BLaER1 (cell line): ENCODE data around the gene ABL1.

Experiments
- H3K27ac ChIP-seq: shearing (Covaris generic); formaldehyde crosslinking; 2 replicates; pipeline ENCODE4 v1.8.1; 2022
- H3K27me3 ChIP-seq: shearing (Covaris generic); formaldehyde crosslinking; 2 replicates; pipeline ENCODE4 v1.8.1; 2022
- H3K36me3 ChIP-seq: shearing (Covaris generic); formaldehyde crosslinking; 2 replicates; pipeline ENCODE4 v1.8.1; 2022
- H3K4me1 ChIP-seq: shearing (Covaris generic); formaldehyde crosslinking; 2 replicates; pipeline ENCODE4 v1.8.1; 2022
- H3K4me2 ChIP-seq: shearing (Covaris generic); formaldehyde crosslinking; 2 replicates; pipeline ENCODE4 v1.8.1; 2022
- H3K4me3 ChIP-seq: shearing (Covaris generic); formaldehyde crosslinking; 2 replicates; pipeline ENCODE4 v1.8.1; 2022
- H3K9ac ChIP-seq: shearing (Covaris generic); formaldehyde crosslinking; 2 replicates; pipeline ENCODE4 v1.8.1; 2022
- H3K9me3 ChIP-seq: shearing (Covaris generic); formaldehyde crosslinking; 2 replicates; pipeline ENCODE4 v1.8.1; 2022
- H4K20me1 ChIP-seq: shearing (Covaris generic); formaldehyde crosslinking; 2 replicates; pipeline ENCODE4 v1.8.1; 2022
- Cebpa-rat ChIP-seq: shearing (Covaris generic); IDR thresholded peaks from 2 replicates; pipeline ENCODE4 v1.8.1; 2022

ABL1 gene

GRCh38 chr9:130824079-130824478 lies 11.0 kb upstream of the ABL1 start:
- Histone ChIP-seq H3K4me2 (no peak overlapping the region), H3K36me3 (0 out of 2 replicates have a peak, but pooled peaks cover 5% of the 10 kb centered on the region), H4K20me1 (peaks cover 23% of the 10 kb centered on the region; the same call in 1 of the 2 replicates), H3K4me1 (peaks cover 15% of the 10 kb centered on the region), H3K4me3 (no peak overlapping the region), H3K9me3 (peaks cover 23% of the 10 kb centered on the region), H3K9ac (no peak overlapping the region), H3K27me3 (no peaks in the 10 kb centered on the region), H3K27ac (no peak overlapping the region)
- TF ChIP-seq Cebpa-rat = no peak

DNA sequence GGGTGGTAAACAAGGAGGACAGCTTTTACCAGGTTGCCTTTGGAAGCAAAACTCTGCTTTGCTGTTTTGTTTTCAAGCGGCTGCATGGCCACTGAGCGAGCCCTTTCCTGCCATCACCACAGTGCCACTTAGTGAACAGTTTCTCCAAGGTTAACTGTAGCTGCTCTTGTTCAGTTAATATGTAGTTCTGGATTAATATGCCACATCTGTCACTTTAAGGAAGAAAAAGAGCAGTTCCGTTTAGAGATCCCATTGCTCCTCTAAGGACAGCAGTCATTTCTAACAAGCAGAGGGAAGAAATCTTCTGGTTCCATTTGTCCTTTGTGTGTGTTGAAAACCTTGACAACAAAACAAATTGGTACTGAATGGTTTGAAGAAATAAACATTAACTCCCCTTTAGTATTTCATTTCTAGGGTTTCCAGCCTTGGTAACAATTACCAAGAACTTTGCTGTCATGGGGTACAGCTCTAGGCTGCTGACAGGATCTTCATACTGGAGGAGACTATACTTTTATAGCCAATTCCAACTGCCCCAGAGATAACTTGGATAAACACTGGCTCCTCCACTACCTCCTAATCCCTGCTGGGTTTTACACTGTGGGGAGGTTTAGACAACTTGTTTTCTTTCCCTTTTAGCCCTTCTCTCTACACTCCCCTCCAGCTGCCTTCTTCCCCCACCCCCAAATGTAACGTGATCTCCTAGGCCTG lies 10.3 kb upstream of the ABL1 start:
- Histone ChIP-seq H3K4me3 (no peak overlapping the region), H3K4me2 (peak overlapping the region; percentile 30; the same call in 1 of the 2 replicates), H3K27ac (no peak overlapping the region)

GRCh38 chr9:130825351-130825651 lies 9.8 kb upstream of the ABL1 start:
- peak overlapping the region; percentile 30; the same call in 1 of the 2 replicates for H3K4me2 ChIP-seq
- TF ChIP-seq Cebpa-rat = no peak
- H3K9ac ChIP-seq = no peak overlapping the region
- no peaks in the 10 kb centered on the region for H3K27me3 ChIP-seq
- H3K27ac ChIP-seq = no peak overlapping the region
- no peak overlapping the region for H3K4me3 ChIP-seq
- H3K36me3 ChIP-seq = 0 out of 2 replicates have a peak, but pooled peaks cover 5% of the 10 kb centered on the region
- peaks cover 20% of the 10 kb centered on the region; the same call in 1 of the 2 replicates for H4K20me1 ChIP-seq
- peaks cover 15% of the 10 kb centered on the region for H3K4me1 ChIP-seq
- H3K9me3 ChIP-seq = peaks cover 26% of the 10 kb centered on the region

More for the DNA sequence above, 10.3 kb upstream of the ABL1 start:
- H3K4me1 ChIP-seq = peaks cover 15% of the 10 kb centered on the region
- 0 out of 2 replicates have a peak, but pooled peaks cover 5% of the 10 kb centered on the region for H3K36me3 ChIP-seq
- H3K9ac ChIP-seq = no peak overlapping the region
- H4K20me1 ChIP-seq = peaks cover 23% of the 10 kb centered on the region; the same call in 1 of the 2 replicates
- peaks cover 26% of the 10 kb centered on the region for H3K9me3 ChIP-seq
- no peak for TF ChIP-seq Cebpa-rat
- H3K27me3 ChIP-seq = no peaks in the 10 kb centered on the region

- H3K36me3 ChIP-seq = 0 out of 2 replicates have a peak, but pooled peaks cover 5% of the 10 kb centered on the region
- H3K9ac ChIP-seq = no peak overlapping the region
- peaks cover 17% of the 10 kb centered on the region; the same call in 1 of the 2 replicates for H4K20me1 ChIP-seq
- H3K27me3 ChIP-seq = no peaks in the 10 kb centered on the region
- TF ChIP-seq Cebpa-rat = no peak
- H3K4me3 ChIP-seq = no peak overlapping the region
- H3K9me3 ChIP-seq = peaks cover 26% of the 10 kb centered on the region
- H3K27ac ChIP-seq = no peak overlapping the region
- H3K4me2 ChIP-seq = no peak overlapping the region
- peaks cover 15% of the 10 kb centered on the region for H3K4me1 ChIP-seq
These were observed 9.2 kb upstream of the ABL1 start for GRCh38 chr9:130825809-130826208.

- no peak overlapping the region for H3K4me3 ChIP-seq
- H3K9ac ChIP-seq = no peak overlapping the region
- no peak for TF ChIP-seq Cebpa-rat
- H3K27me3 ChIP-seq = no peaks in the 10 kb centered on the region
- H3K9me3 ChIP-seq = peaks cover 26% of the 10 kb centered on the region
- no peak overlapping the region for H3K4me2 ChIP-seq
- H4K20me1 ChIP-seq = peaks cover 6% of the 10 kb centered on the region; the same call in 1 of the 2 replicates
- peaks cover 17% of the 10 kb centered on the region for H3K4me1 ChIP-seq
- 0 out of 2 replicates have a peak, but pooled peaks cover 5% of the 10 kb centered on the region for H3K36me3 ChIP-seq
- no peak overlapping the region for H3K27ac ChIP-seq
These were observed 5.3 kb upstream of the ABL1 start for GRCh38 chr9:130829762-130830161.

- H3K27me3 ChIP-seq = no peaks in the 10 kb centered on the region
- H3K4me3 ChIP-seq = no peak overlapping the region
- TF ChIP-seq Cebpa-rat = no peak
- no peak overlapping the region for H3K4me2 ChIP-seq
- 0 out of 2 replicates have a peak, but pooled peaks cover 5% of the 10 kb centered on the region for H3K36me3 ChIP-seq
- H3K4me1 ChIP-seq = peaks cover 12% of the 10 kb centered on the region
- H4K20me1 ChIP-seq = 0 out of 2 replicates have a peak, but pooled peaks cover under 1% of the 10 kb centered on the region
- peaks cover 26% of the 10 kb centered on the region for H3K9me3 ChIP-seq
- H3K27ac ChIP-seq = no peak overlapping the region
- H3K9ac ChIP-seq = no peak overlapping the region
These were observed 4.8 kb upstream of the ABL1 start for GRCh38 chr9:130830231-130830760.

DNA sequence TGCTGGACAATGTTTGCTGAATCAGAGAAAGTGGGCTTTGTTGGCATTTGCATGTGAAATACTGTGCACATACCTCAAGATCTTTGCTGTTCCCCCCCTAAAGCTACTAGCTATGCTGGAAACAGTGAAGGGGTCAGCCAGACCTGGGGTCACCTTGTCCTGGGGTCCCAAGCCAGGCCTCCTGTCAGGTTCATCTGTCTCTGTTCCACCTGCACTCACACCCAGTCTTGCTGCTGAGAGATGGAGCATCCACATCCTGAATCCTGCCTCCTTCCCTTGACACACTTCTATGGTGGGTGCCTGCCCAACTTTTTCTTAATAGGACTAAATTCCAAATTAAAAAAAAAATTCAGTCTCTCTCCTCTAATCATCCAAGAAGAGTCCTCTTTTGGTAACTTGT lies 4.0 kb upstream of the ABL1 start:
- Histone ChIP-seq H3K27me3 (no peaks in the 10 kb centered on the region), H4K20me1 (0 out of 2 replicates have a peak, but pooled peaks cover under 1% of the 10 kb centered on the region), H3K4me3 (no peak overlapping the region), H3K9me3 (peaks cover 26% of the 10 kb centered on the region), H3K36me3 (0 out of 2 replicates have a peak, but pooled peaks cover 5% of the 10 kb centered on the region), H3K4me1 (peaks cover 10% of the 10 kb centered on the region), H3K27ac (no peak overlapping the region), H3K4me2 (no peak overlapping the region), H3K9ac (no peak overlapping the region)
- no peak for TF ChIP-seq Cebpa-rat

GRCh38 chr9:130833031-130833990 lies 1.7 kb upstream of the ABL1 start:
- H3K27ac ChIP-seq = no peak overlapping the region
- H3K4me1 ChIP-seq = peaks cover 31% of the 10 kb centered on the region
- peak overlapping the region; percentile 80 for H3K4me2 ChIP-seq
- no peak overlapping the region for H3K4me3 ChIP-seq
- H4K20me1 ChIP-seq = peaks cover 23% of the 10 kb centered on the region
- H3K9ac ChIP-seq = no peak overlapping the region
- no peaks in the 10 kb centered on the region for H3K27me3 ChIP-seq
- H3K36me3 ChIP-seq = no peaks in the 10 kb centered on the region
- H3K9me3 ChIP-seq = peaks cover 10% of the 10 kb centered on the region
- TF ChIP-seq Cebpa-rat = no peak

DNA sequence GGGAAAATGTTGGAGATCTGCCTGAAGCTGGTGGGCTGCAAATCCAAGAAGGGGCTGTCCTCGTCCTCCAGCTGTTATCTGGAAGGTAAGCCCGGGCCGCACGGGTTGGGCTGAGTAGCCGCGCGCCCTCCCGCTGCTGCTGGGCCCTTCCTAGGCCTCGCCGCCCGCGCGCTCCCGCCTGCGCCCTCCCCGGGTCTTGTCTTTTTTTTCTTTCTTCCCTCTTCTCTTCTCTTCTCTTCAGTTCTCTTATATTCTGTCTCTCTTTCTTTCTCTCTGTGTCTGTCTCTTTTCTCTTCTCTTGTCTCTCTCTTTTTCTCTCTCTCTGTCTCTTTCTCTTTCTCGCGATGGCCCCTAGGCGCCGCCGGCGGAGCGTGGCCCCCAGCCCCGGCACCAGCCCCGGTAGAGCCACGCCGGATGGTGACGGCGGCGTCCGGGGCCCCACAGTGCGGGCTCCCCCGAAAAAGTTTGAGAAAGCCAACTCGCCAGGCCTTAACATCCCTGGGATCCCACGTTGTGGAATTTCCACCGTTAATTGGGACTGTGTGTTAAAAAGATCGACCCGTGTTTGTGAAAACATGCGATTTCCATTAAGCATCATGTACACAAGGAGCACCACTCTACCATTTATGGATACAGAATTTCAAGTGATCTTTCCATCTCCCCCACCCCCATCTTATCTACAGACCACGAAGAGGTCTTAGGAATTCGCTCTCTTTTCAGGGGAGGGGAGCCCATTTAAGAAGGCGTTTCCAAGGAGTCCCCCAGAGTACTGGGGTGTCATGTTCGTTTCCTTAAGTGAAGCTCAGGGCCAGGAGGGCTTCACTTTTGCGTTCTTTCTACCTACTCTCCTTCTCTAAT lies 616 bp downstream of the ABL1 start:
- Histone ChIP-seq H3K9ac (peak overlapping the region; percentile 97), H3K27me3 (no peaks in the 10 kb centered on the region), H3K4me1 (peaks cover 49% of the 10 kb centered on the region), H3K27ac (peak overlapping the region; percentile 98), H3K9me3 (no peaks in the 10 kb centered on the region), H3K4me3 (peak overlapping the region; percentile 75), H4K20me1 (peaks cover 47% of the 10 kb centered on the region), H3K36me3 (peaks cover under 1% of the 10 kb centered on the region; the same call in 1 of the 2 replicates), H3K4me2 (peak overlapping the region; percentile 85)
- no peak for TF ChIP-seq Cebpa-rat
